BLaER1 (cell line): ENCODE results near the gene PTPN9.
"Not testable (repeated sequence)": the region's sequence is repeated elsewhere in the genome, so short reads cannot be mapped to it uniquely, and the experiment has no call there.

Source experiments
- H3K27ac ChIP-seq: shearing (Covaris generic); formaldehyde crosslinking; 2 replicates; pipeline ENCODE4 v1.8.1; 2022
- H3K27me3 ChIP-seq: shearing (Covaris generic); formaldehyde crosslinking; 2 replicates; pipeline ENCODE4 v1.8.1; 2022
- H3K36me3 ChIP-seq: shearing (Covaris generic); formaldehyde crosslinking; 2 replicates; pipeline ENCODE4 v1.8.1; 2022
- H3K4me1 ChIP-seq: shearing (Covaris generic); formaldehyde crosslinking; 2 replicates; pipeline ENCODE4 v1.8.1; 2022
- H3K4me2 ChIP-seq: shearing (Covaris generic); formaldehyde crosslinking; 2 replicates; pipeline ENCODE4 v1.8.1; 2022
- H3K4me3 ChIP-seq: shearing (Covaris generic); formaldehyde crosslinking; 2 replicates; pipeline ENCODE4 v1.8.1; 2022
- H3K9ac ChIP-seq: shearing (Covaris generic); formaldehyde crosslinking; 2 replicates; pipeline ENCODE4 v1.8.1; 2022
- H3K9me3 ChIP-seq: shearing (Covaris generic); formaldehyde crosslinking; 2 replicates; pipeline ENCODE4 v1.8.1; 2022
- H4K20me1 ChIP-seq: shearing (Covaris generic); formaldehyde crosslinking; 2 replicates; pipeline ENCODE4 v1.8.1; 2022
- Cebpa-rat ChIP-seq: shearing (Covaris generic); IDR thresholded peaks from 2 replicates; pipeline ENCODE4 v1.8.1; 2022

The PTPN9 gene

DNA sequence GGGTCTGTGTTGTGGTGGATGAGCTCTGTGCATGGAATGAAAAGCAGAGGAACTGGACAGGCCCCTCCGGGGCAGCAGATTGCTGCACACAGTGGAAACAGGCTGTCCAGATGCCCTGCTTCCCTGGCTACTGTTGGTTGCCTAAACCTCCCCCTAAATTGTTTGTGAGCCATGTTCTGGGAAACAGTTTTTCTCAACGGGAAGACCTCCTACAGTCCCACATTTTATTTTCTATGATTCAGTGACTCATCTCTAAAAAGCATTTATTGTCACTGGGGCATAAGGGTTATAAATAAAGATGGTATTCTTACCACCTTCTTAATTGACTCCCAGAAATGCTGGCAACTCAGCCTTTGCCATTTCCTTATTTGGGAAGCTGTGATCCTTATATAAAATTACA is 20.3 kb upstream of the PTPN9 start:
- Histone ChIP-seq H3K27me3 (no peaks in the 10 kb centered on the region), H3K36me3 (peaks cover 96% of the 10 kb centered on the region), H4K20me1 (peaks cover 6% of the 10 kb centered on the region; the same call in 1 of the 2 replicates), H3K27ac (no peak overlapping the region), H3K4me2 (no peak overlapping the region), H3K4me1 (peaks cover 16% of the 10 kb centered on the region), H3K9me3 (no peaks in the 10 kb centered on the region), H3K4me3 (no peak overlapping the region), H3K9ac (no peak overlapping the region)
- no peak for TF ChIP-seq Cebpa-rat

DNA sequence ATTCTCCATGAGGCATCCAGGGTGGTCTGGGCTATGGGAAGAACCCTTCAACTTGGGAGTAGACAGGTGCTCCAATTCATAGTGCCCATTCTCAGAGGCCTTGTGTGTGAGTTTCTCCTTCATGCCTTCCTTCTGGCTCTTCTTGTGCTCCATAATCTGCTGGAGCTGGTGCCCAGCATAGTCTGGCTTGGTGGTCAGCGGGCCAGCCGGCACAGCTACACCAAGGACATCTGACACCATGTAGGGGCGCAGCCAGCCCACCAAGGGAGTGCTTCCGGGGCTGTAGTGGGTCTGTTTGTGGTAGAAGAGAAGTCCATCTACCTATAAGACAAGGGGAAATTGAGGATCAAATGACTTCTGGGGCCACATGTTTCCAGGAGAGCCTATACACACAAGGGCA is 19.2 kb upstream of the PTPN9 start:
- TF ChIP-seq Cebpa-rat: no peak
- Histone ChIP-seq H4K20me1 (peaks cover 6% of the 10 kb centered on the region; the same call in 1 of the 2 replicates), H3K27ac (no peak overlapping the region), H3K4me2 (peak overlapping the region; percentile 7; the same call in 1 of the 2 replicates), H3K4me1 (peaks cover 16% of the 10 kb centered on the region), H3K9me3 (no peaks in the 10 kb centered on the region), H3K27me3 (no peaks in the 10 kb centered on the region), H3K9ac (no peak overlapping the region), H3K36me3 (peaks cover 96% of the 10 kb centered on the region), H3K4me3 (no peak overlapping the region)

DNA sequence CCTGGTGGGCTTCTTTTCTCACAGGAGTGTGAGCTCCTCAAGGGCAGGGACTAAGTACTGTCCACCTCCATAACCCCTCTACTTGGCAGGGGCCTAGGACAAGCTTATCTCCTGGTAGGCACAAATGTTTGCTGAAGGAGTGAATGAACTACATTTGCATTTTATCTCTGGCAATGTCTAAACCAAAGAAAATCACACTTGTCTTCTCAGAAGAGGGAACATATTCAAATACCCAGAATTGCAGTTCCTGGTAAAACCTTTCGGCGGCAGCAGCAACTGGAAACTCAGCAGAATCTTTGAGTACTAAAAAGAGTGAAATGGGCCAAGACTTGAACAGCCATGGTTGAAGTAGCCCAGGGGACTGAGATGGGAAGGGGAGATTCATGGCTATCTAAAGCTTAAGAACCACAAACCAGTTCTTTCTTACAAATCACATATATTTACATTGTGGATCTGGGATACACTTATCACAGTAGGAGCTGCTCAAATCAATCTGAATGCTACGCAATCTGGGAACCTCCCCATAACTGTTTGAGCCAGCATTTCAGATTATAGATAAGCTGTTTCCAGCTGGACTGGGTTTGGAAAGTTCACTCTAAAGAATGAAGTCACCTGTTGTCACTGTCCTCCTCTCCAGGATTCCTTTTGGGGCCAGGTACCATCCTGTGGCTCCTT is 18.7 kb upstream of the PTPN9 start:
- H3K4me3 ChIP-seq: no peak overlapping the region
- H3K36me3 ChIP-seq: peaks cover 100% of the 10 kb centered on the region
- peaks cover 16% of the 10 kb centered on the region for H3K4me1 ChIP-seq
- peaks cover 6% of the 10 kb centered on the region; the same call in 1 of the 2 replicates for H4K20me1 ChIP-seq
- no peaks in the 10 kb centered on the region for H3K9me3 ChIP-seq
- no peak for TF ChIP-seq Cebpa-rat
- peak overlapping the region; percentile 7; the same call in 1 of the 2 replicates for H3K4me2 ChIP-seq
- no peak overlapping the region for H3K9ac ChIP-seq
- no peak overlapping the region for H3K27ac ChIP-seq
- H3K27me3 ChIP-seq: no peaks in the 10 kb centered on the region

DNA sequence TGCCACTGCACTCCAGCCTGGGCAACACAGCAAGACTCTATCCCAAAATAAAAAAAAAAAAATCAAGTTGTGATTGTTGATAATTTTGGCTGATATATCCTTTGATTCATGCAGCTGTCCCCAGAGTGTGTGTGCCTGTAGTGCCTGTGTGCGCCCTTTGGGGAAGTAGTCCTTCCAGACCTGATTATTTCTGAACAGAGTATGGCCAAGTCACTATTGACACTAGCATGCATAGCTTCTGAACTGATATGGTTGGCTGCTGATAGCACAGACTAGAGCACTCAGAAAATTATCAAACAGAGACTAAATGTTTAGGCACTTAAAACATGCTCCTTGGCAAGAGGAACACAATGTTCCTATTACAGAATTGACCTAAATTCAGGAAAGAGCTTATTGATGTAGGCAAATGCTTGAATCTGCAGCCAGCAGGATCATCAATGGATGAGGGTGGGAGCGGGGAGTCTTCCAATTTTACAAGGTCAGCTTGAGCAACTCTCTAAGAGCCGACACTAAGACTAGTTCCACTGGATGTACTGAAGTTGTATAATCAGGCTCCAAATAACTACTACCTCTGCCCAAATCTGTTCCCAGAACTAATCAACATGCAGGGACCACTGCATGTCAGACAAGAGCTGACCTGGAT is 17.7 kb upstream of the PTPN9 start:
- peaks cover 11% of the 10 kb centered on the region; the same call in 1 of the 2 replicates for H4K20me1 ChIP-seq
- H3K4me1 ChIP-seq: peaks cover 16% of the 10 kb centered on the region
- no peak overlapping the region for H3K4me3 ChIP-seq
- no peaks in the 10 kb centered on the region for H3K27me3 ChIP-seq
- no peaks in the 10 kb centered on the region for H3K9me3 ChIP-seq
- H3K27ac ChIP-seq: no peak overlapping the region
- peak overlapping the region; percentile 7; the same call in 1 of the 2 replicates for H3K4me2 ChIP-seq
- TF ChIP-seq Cebpa-rat: no peak
- peaks cover 100% of the 10 kb centered on the region for H3K36me3 ChIP-seq
- no peak overlapping the region for H3K9ac ChIP-seq

DNA sequence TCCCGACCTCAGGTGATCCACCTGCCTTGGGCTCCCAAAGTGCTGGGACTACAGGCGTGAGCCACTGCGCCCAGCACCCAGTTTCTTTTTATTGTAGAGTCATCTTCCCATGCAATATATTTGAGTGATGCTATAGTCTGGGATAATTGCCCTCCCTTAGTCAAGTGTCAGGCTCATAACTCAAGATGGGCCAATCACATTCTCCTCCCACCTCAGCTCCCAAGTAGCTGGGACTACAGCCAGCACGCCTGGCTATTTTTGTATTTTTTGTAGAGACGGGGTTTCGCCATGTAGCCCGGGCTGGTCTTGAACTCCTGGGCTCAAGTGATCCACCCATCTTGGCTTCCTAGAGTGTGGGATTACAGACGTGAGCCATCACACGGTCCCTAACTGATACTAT is 15.2 kb upstream of the PTPN9 start:
- peaks cover 99% of the 10 kb centered on the region for H3K36me3 ChIP-seq
- peaks cover 16% of the 10 kb centered on the region for H3K4me1 ChIP-seq
- H3K27ac ChIP-seq: no peak overlapping the region
- TF ChIP-seq Cebpa-rat: no peak
- no peak overlapping the region for H3K4me2 ChIP-seq
- H3K9ac ChIP-seq: no peak overlapping the region
- H3K4me3 ChIP-seq: no peak overlapping the region
- H4K20me1 ChIP-seq: peaks cover 13% of the 10 kb centered on the region; the same call in 1 of the 2 replicates
- no peaks in the 10 kb centered on the region for H3K9me3 ChIP-seq
- H3K27me3 ChIP-seq: no peaks in the 10 kb centered on the region

DNA sequence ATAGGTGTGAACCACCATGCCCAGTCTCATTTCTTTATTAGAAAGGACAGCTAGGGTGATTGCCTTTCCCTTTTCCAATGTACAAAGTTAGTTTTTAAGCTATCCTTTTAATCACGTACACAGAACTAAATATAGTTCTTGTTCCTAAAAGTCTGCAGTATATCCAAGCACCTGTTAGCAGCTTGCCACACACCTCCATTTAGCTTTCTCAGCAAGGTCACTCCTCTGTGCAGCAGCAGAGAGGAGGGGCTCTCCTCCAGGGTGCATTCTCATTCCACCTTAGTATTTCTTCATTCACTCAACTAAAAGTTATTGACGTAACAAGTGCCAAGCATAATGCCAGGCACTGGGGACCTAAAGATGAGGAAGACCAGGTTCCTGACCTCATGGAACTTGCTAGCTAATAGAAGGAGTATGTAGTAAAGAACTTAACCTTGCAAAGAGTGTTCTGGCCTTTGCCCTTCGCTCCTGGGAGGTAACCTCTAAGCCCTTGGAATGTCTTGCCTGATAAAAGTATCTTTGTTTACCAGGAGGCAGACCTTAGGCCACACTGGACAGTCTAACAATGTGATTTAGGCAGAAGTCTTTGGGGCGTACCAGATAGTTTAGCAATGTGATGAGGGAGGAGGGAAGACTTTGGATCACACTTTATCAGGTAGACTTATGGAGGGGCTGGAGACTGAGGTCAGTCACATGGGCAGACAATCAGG is 12.7 kb upstream of the PTPN9 start:
- no peak for TF ChIP-seq Cebpa-rat
- no peak overlapping the region for H3K4me3 ChIP-seq
- H3K27ac ChIP-seq: no peak overlapping the region
- H3K4me2 ChIP-seq: no peak overlapping the region
- H3K9me3 ChIP-seq: no peaks in the 10 kb centered on the region
- H3K36me3 ChIP-seq: peaks cover 87% of the 10 kb centered on the region
- H3K4me1 ChIP-seq: no peaks in the 10 kb centered on the region
- no peaks in the 10 kb centered on the region for H3K27me3 ChIP-seq
- H3K9ac ChIP-seq: no peak overlapping the region
- H4K20me1 ChIP-seq: peaks cover 8% of the 10 kb centered on the region; the same call in 1 of the 2 replicates

DNA sequence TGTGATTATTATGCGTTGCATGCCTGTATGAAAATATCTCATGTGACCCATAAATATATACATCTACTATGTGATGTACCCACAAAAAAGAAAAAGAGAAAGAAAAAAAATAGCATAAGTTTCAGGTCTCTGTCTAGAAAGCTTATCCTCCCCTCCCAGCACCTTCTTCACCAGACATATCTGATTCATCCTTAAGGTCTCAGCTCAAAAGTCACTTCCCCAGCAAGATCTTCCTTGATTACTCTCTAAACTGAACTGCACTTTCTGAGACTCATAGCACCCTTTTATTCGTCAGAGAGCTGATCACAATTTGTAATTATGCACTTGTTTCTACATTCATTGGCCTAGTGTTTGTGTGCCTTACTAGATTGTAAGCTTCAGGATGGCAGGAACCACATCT is 11.1 kb upstream of the PTPN9 start:
- no peak for TF ChIP-seq Cebpa-rat
- Histone ChIP-seq H3K4me1 (no peaks in the 10 kb centered on the region), H3K27me3 (no peaks in the 10 kb centered on the region), H4K20me1 (peaks cover 8% of the 10 kb centered on the region; the same call in 1 of the 2 replicates), H3K9ac (no peak overlapping the region), H3K9me3 (no peaks in the 10 kb centered on the region), H3K4me2 (no peak overlapping the region), H3K36me3 (peaks cover 85% of the 10 kb centered on the region), H3K4me3 (no peak overlapping the region), H3K27ac (no peak overlapping the region)

DNA sequence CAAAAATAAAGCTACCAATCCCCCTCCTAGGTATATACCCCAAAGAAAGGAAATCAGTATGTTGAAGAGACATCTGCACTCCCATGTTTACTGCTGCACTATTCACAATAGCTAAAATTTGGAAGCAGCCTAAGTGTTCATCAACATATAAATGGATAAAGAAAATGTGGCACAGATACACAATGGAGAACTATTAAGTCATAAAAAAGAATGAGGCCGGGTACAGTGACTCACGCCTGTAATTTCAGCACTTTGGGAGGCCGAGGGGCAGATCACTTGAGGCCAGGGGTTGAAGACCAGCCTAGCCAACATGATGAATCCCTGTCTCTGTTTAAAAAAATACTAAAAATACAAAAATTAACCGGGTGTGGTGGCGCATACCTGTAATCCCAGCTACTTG is 10.0 kb upstream of the PTPN9 start:
- peaks cover 8% of the 10 kb centered on the region; the same call in 1 of the 2 replicates for H4K20me1 ChIP-seq
- no peak overlapping the region for H3K9ac ChIP-seq
- TF ChIP-seq Cebpa-rat: no peak
- no peaks in the 10 kb centered on the region for H3K9me3 ChIP-seq
- H3K36me3 ChIP-seq: peaks cover 81% of the 10 kb centered on the region
- H3K4me2 ChIP-seq: no peak overlapping the region
- H3K4me1 ChIP-seq: no peaks in the 10 kb centered on the region
- H3K27ac ChIP-seq: no peak overlapping the region
- H3K27me3 ChIP-seq: no peaks in the 10 kb centered on the region
- no peak overlapping the region for H3K4me3 ChIP-seq

DNA sequence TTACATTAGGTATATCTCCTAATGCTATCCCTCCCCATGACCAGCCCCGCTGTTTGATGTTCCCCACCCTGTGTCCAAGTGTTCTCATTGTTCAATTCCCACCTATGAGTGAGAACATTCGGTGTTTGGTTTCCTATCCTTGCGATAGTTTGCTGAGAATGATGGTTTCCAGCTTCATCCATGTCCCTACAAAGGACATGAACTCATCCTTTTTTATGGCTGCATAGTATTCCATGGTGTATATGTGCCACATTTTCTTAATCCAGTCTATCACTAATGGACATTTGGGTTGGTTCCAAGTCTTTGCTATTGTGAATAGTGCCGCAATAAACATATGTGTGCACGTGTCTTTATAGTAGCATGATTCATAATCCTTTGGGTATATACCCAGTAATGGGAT is 7.3 kb upstream of the PTPN9 start:
- not testable (repeated sequence) for H3K27me3 ChIP-seq, H3K9me3 ChIP-seq, H4K20me1 ChIP-seq, H3K4me2 ChIP-seq, H3K27ac ChIP-seq, H3K9ac ChIP-seq, H3K4me1 ChIP-seq, H3K4me3 ChIP-seq
- H3K36me3 ChIP-seq: peaks cover 58% of the 10 kb centered on the region

DNA sequence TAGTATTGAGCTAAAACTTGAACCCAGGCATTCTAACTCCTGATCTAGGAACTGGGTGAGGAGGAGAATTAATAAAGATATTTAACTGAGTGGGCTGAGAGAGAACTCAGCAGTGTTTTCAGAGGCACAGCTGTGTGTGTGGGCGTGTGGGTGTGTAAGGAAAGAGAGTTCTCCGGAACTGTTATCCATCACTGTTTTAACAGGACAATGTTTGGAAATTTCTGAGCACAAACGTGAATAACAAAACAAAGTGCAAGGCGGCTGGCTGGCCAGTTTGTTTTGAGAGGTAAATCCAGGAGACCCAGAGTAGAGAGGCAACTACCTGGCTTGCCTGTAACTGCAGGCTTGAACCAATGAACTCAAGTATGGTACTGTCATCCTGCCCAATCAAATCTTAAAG is 5.0 kb upstream of the PTPN9 start:
- no peak overlapping the region for H3K27ac ChIP-seq
- no peaks in the 10 kb centered on the region for H3K27me3 ChIP-seq
- H3K9me3 ChIP-seq: no peaks in the 10 kb centered on the region
- peaks cover 38% of the 10 kb centered on the region for H3K36me3 ChIP-seq
- H3K4me2 ChIP-seq: no peak overlapping the region
- H4K20me1 ChIP-seq: 0 out of 2 replicates have a peak, but pooled peaks cover 6% of the 10 kb centered on the region
- H3K4me1 ChIP-seq: peaks cover 9% of the 10 kb centered on the region
- no peak overlapping the region for H3K4me3 ChIP-seq
- no peak overlapping the region for H3K9ac ChIP-seq
- TF ChIP-seq Cebpa-rat: no peak
